ENCODE results near the gene TMEM39A.

Gene TMEM39A

DNA sequence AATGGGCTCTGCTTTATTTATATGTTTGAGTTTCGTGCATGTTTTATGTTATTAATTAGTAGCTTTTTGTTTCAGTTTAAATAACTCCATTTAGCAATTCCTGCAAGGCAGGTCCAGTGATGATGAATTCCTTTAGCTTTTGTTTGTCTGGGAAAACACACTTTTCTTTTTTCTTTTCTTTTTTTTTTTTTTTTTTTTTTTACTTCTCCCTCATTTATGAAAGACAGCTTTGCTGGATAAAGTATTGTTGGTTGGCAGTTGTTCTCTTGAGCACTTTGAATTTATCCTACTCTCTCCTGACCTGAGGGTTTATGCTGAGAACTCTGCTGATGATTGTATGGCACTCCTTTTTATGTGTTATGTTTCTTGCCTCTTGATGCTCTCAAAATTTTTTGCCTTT, 35.7 kb downstream of the TMEM39A start:
- Histone ChIP-seq H3K27ac (ENCODE audit: low read depth, low read length) (no peak overlapping the region), H3K4me3 (ENCODE audit: low read depth in 1 of 2, low read length in 2 of 2) (peak overlapping the region in 1 of 2 donors; percentile 11), H3K9me3 (ENCODE audit: control insufficient read depth in 1 of 2, low read length in 2 of 2) (peaks cover 26 to 46% of the 10 kb centered on the region in 2 donors), H3K4me1 (ENCODE audit: control insufficient read depth in 1 of 2, insufficient read depth in 2 of 2, low read length in 2 of 2) (no peaks in the 10 kb centered on the region), H3K36me3 (ENCODE audit: control insufficient read depth in 1 of 2, insufficient read depth in 2 of 2, low read length in 2 of 2) (peaks cover 25 to 39% of the 10 kb centered on the region in 2 donors), H3K9ac (ENCODE audit: low read depth in 1 of 2, low read length in 2 of 2) (no peak overlapping the region), H3K27me3 (ENCODE audit: control insufficient read depth in 1 of 2, insufficient read depth in 2 of 2, low read length in 2 of 2) (no peaks in the 10 kb centered on the region)

DNA sequence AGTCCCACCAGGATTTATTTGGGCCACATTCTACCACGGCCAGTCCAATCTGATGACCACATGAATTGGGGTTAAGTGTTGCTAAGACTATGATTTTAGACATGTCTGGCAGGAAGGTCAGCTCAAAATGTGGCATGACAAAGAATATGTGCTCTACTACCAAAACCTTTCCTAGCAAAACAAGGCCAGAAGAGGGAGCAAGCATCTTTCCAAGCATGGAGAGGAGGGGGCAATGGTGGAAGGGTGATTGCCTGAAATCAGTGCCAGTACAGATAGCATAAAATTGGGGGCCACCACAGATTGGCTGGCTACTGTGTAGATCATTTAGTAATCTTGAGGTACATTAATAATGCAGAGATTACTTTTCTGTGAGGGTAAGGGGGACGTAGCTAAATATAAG, 43.2 kb downstream of the TMEM39A start:
- Histone ChIP-seq H3K9ac (ENCODE audit: low read depth in 1 of 2, low read length in 2 of 2) (no peak overlapping the region), H3K27me3 (ENCODE audit: control insufficient read depth in 1 of 2, insufficient read depth in 2 of 2, low read length in 2 of 2) (no peaks in the 10 kb centered on the region), H3K9me3 (ENCODE audit: control insufficient read depth in 1 of 2, low read length in 2 of 2) (peaks cover 0 to 2% of the 10 kb centered on the region in 2 donors), H3K4me3 (ENCODE audit: low read depth in 1 of 2, low read length in 2 of 2) (no peak overlapping the region), H3K4me1 (ENCODE audit: control insufficient read depth in 1 of 2, insufficient read depth in 2 of 2, low read length in 2 of 2) (no peaks in the 10 kb centered on the region), H3K36me3 (ENCODE audit: control insufficient read depth in 1 of 2, insufficient read depth in 2 of 2, low read length in 2 of 2) (peaks cover 0 to 7% of the 10 kb centered on the region in 2 donors), H3K27ac (ENCODE audit: low read depth, low read length) (no peak overlapping the region)

DNA sequence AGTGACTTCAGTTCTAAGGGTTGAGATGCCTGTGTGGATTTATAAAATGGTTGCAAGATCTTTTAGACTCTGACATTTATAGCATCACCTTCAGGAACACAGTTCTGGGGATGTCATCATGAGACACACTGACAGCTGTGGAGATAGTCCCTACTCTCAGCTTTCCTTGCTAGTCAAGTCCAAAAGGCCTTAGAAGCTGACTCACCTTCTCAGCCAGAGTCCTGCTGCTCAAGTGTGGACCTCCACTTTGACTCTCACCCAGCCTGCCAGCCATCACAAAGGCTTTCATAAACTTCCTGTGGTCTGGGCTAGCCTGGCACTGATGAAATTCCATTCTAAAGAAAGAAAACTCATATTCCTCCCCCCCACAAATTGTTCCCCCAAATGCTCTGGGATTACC, 44.8 kb downstream of the TMEM39A start:
- no peak overlapping the region for H3K9ac ChIP-seq (ENCODE audit: low read depth in 1 of 2, low read length in 2 of 2)
- H3K36me3 ChIP-seq (ENCODE audit: control insufficient read depth in 1 of 2, insufficient read depth in 2 of 2, low read length in 2 of 2) = peaks cover 4 to 17% of the 10 kb centered on the region in 2 donors
- no peak overlapping the region for H3K27ac ChIP-seq (ENCODE audit: low read depth, low read length)
- no peak overlapping the region for H3K4me3 ChIP-seq (ENCODE audit: low read depth in 1 of 2, low read length in 2 of 2)
- no peaks in the 10 kb centered on the region for H3K9me3 ChIP-seq (ENCODE audit: control insufficient read depth in 1 of 2, low read length in 2 of 2)
- no peaks in the 10 kb centered on the region for H3K4me1 ChIP-seq (ENCODE audit: control insufficient read depth in 1 of 2, insufficient read depth in 2 of 2, low read length in 2 of 2)
- H3K27me3 ChIP-seq (ENCODE audit: control insufficient read depth in 1 of 2, insufficient read depth in 2 of 2, low read length in 2 of 2) = no peaks in the 10 kb centered on the region

DNA sequence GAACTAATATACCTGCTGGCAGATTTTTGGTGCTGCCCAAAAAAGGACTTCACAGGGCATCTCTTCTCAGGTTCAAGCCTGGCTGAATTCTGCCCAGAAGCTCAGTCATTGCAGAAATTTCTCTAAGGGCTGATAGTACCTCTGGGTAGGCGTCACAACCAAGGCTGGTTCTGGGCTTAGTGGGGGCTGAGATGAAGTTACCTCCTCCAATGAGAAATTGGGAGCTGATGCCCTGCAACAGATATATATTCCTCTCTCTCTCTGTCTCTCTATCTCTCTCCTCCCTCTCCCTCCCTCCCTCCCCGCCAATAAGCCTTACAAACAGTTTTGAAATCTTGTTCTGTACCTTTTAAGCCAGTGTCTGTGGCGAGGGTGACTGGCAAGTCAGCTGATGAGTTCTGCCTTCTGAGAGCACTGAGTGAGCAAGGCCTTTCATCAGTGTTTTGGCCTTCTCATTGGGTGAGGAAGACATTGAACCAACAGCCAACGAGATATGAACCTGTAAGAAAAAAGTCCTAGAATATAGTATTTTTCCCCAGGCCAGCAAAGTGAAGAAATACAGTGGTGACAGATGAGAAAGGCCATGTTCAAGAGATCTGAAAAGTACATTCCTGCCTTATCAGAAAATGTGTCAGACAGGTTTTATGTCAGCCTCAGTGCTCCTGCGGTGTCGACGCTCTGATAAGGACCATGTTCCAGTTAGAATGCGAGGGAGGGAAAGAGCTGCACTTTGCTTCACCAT, 45.5 kb downstream of the TMEM39A start:
- H3K9ac ChIP-seq (ENCODE audit: low read depth in 1 of 2, low read length in 2 of 2) = no peak overlapping the region
- H3K4me3 ChIP-seq (ENCODE audit: low read depth in 1 of 2, low read length in 2 of 2) = no peak overlapping the region
- no peaks in the 10 kb centered on the region for H3K9me3 ChIP-seq (ENCODE audit: control insufficient read depth in 1 of 2, low read length in 2 of 2)
- no peaks in the 10 kb centered on the region for H3K27me3 ChIP-seq (ENCODE audit: control insufficient read depth in 1 of 2, insufficient read depth in 2 of 2, low read length in 2 of 2)
- no peak overlapping the region for H3K27ac ChIP-seq (ENCODE audit: low read depth, low read length)
- H3K4me1 ChIP-seq (ENCODE audit: control insufficient read depth in 1 of 2, insufficient read depth in 2 of 2, low read length in 2 of 2) = no peaks in the 10 kb centered on the region
- H3K36me3 ChIP-seq (ENCODE audit: control insufficient read depth in 1 of 2, insufficient read depth in 2 of 2, low read length in 2 of 2) = peaks cover 4 to 17% of the 10 kb centered on the region in 2 donors

DNA sequence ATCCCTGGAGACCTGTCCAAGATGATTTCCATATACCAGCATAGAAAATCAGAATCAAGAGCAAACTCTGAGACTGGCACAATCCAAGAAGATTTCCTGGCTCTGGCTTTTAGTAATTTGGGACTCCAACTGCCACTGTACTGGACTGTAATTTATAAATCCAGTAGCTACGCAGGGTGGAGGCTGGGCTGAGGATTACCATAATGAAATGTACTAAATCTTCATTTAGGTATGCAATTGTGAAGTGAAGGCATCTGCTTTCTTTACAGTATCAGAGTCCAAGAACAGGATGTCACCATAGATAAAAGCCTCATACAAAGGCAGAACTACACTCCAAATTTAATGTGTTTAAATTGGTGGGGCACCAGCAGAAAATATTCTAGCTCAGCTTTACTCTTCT, 46.5 kb downstream of the TMEM39A start:
- H3K27me3 ChIP-seq (ENCODE audit: control insufficient read depth in 1 of 2, insufficient read depth in 2 of 2, low read length in 2 of 2) = no peaks in the 10 kb centered on the region
- H3K27ac ChIP-seq (ENCODE audit: low read depth, low read length) = no peak overlapping the region
- peaks cover 4 to 17% of the 10 kb centered on the region in 2 donors for H3K36me3 ChIP-seq (ENCODE audit: control insufficient read depth in 1 of 2, insufficient read depth in 2 of 2, low read length in 2 of 2)
- no peak overlapping the region for H3K4me3 ChIP-seq (ENCODE audit: low read depth in 1 of 2, low read length in 2 of 2)
- H3K4me1 ChIP-seq (ENCODE audit: control insufficient read depth in 1 of 2, insufficient read depth in 2 of 2, low read length in 2 of 2) = no peaks in the 10 kb centered on the region
- no peaks in the 10 kb centered on the region for H3K9me3 ChIP-seq (ENCODE audit: control insufficient read depth in 1 of 2, low read length in 2 of 2)
- H3K9ac ChIP-seq (ENCODE audit: low read depth in 1 of 2, low read length in 2 of 2) = no peak overlapping the region

DNA sequence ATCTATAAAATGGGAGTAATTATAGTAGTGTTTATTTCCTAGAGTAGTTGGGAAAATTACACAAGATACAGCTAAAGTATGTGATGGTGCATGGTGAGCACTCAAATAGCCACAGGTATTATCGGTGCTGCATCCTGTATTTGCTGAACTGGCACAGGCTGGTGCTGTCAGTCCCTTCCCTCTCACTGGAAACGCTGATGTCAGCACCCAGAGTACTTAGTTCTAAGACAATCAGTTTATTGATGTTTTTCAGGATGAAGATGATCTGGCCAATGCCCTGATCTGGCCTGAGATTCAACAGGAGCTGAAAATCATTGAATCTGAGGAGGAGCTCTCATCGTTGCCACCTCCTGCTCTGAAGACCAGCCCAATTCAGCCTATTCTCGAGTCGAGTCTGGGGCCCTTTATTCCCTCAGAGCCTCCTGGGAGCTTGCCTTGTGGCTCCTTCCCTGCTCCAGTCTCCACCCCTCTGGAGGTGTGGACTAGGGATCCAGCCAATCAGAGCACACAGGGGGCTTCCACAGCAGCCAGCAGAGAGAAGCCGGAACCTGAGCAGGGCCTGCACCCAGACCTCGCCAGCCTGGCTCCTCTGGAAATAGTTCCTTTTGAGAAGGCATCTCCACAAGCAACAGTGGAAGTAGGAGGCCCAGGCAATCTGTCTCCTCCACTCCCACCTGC, 49.7 kb downstream of the TMEM39A start:
- no peaks in the 10 kb centered on the region for H3K27me3 ChIP-seq (ENCODE audit: control insufficient read depth in 1 of 2, insufficient read depth in 2 of 2, low read length in 2 of 2)
- H3K27ac ChIP-seq (ENCODE audit: low read depth, low read length) = no peak overlapping the region
- no peaks in the 10 kb centered on the region for H3K4me1 ChIP-seq (ENCODE audit: control insufficient read depth in 1 of 2, insufficient read depth in 2 of 2, low read length in 2 of 2)
- H3K9me3 ChIP-seq (ENCODE audit: control insufficient read depth in 1 of 2, low read length in 2 of 2) = no peaks in the 10 kb centered on the region
- H3K9ac ChIP-seq (ENCODE audit: low read depth in 1 of 2, low read length in 2 of 2) = no peak overlapping the region
- no peak overlapping the region for H3K4me3 ChIP-seq (ENCODE audit: low read depth in 1 of 2, low read length in 2 of 2)
- peaks cover 4 to 26% of the 10 kb centered on the region in 2 donors for H3K36me3 ChIP-seq (ENCODE audit: control insufficient read depth in 1 of 2, insufficient read depth in 2 of 2, low read length in 2 of 2)

DNA sequence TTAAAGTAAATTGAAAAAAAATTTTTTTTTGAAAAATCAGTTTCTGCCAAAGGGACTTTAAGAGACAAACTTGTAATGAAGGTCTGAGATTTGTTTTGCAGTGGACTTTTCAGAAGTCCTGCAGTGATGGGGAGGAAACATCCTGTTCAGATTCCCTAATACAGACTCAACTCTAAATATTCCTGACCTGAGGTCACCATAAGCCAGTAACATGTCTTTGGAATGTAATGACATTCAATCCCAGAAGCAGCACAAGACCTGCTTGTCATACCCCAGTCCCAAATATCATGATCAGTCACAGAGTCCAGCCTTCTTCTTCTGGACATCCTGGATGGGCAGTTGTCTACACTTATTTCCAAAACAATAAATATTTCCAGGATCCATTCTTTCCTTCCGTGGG, 53.6 kb downstream of the TMEM39A start:
- H3K9me3 ChIP-seq (ENCODE audit: control insufficient read depth in 1 of 2, low read length in 2 of 2) = no peaks in the 10 kb centered on the region
- H3K27me3 ChIP-seq (ENCODE audit: control insufficient read depth in 1 of 2, insufficient read depth in 2 of 2, low read length in 2 of 2) = no peaks in the 10 kb centered on the region
- H3K36me3 ChIP-seq (ENCODE audit: control insufficient read depth in 1 of 2, insufficient read depth in 2 of 2, low read length in 2 of 2) = peaks cover 4 to 20% of the 10 kb centered on the region in 2 donors
- H3K4me3 ChIP-seq (ENCODE audit: low read depth in 1 of 2, low read length in 2 of 2) = no peak overlapping the region
- H3K27ac ChIP-seq (ENCODE audit: low read depth, low read length) = no peak overlapping the region
- H3K9ac ChIP-seq (ENCODE audit: low read depth in 1 of 2, low read length in 2 of 2) = no peak overlapping the region
- H3K4me1 ChIP-seq (ENCODE audit: control insufficient read depth in 1 of 2, insufficient read depth in 2 of 2, low read length in 2 of 2) = no peaks in the 10 kb centered on the region

DNA sequence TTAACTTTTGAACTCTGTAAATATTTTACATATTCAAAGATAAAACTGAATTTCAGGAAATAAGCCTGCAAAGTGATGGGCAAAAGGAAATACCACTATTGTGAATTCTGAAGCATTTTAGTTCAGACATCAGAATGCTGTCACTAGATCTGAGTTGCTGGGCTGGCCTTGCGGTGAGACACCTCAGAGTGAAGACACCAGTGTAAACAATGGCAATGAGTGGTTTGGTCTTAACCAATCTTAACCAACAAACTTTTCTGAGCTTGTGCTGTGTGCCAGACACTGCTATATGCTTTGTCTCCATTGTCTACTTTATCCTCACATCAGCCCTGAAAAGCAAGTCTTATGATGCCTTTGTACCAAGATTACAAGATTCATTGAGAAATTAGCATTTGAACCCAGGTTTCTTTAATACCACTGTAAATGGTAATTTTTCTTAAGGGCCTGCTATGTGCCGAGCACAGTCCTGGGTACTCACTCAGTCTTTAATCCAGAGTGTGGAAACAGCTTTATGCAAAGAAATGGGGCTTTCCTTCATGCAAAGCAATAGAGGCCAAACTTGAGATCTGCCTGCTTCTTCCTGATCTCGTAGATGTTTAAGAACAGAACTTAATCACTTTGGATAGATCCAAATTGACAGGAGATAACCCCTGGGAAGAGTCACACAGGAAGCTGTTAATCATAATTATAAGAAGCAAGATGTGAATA, 55.0 kb downstream of the TMEM39A start:
- no peak overlapping the region for H3K27ac ChIP-seq (ENCODE audit: low read depth, low read length)
- no peaks in the 10 kb centered on the region for H3K4me1 ChIP-seq (ENCODE audit: control insufficient read depth in 1 of 2, insufficient read depth in 2 of 2, low read length in 2 of 2)
- peaks cover 0 to 13% of the 10 kb centered on the region in 2 donors for H3K36me3 ChIP-seq (ENCODE audit: control insufficient read depth in 1 of 2, insufficient read depth in 2 of 2, low read length in 2 of 2)
- H3K9ac ChIP-seq (ENCODE audit: low read depth in 1 of 2, low read length in 2 of 2) = no peak overlapping the region
- H3K27me3 ChIP-seq (ENCODE audit: control insufficient read depth in 1 of 2, insufficient read depth in 2 of 2, low read length in 2 of 2) = no peaks in the 10 kb centered on the region
- H3K4me3 ChIP-seq (ENCODE audit: low read depth in 1 of 2, low read length in 2 of 2) = no peak overlapping the region
- no peaks in the 10 kb centered on the region for H3K9me3 ChIP-seq (ENCODE audit: control insufficient read depth in 1 of 2, low read length in 2 of 2)

DNA sequence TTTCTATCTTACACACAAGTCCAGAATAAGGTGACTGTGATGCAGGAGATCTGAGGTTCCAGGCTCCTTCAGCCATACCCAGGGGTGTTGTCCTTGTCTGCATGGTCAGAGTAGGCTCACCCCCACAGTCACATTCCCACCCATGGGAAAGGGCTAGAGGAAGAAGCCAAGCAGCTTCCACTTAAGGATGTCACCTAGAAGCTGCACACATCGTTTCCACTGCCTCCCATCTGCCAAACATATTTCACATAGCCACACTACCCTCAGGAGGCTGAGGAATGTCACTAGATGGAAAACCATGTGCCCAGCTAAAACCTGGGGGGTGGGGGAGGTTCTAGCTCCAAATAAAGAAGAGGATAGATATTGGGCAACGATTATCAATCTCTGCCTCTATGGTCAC, 58.1 kb downstream of the TMEM39A start:
- Histone ChIP-seq H3K9ac (ENCODE audit: low read depth in 1 of 2, low read length in 2 of 2) (no peak overlapping the region), H3K4me3 (ENCODE audit: low read depth in 1 of 2, low read length in 2 of 2) (no peak overlapping the region), H3K27me3 (ENCODE audit: control insufficient read depth in 1 of 2, insufficient read depth in 2 of 2, low read length in 2 of 2) (no peaks in the 10 kb centered on the region), H3K27ac (ENCODE audit: low read depth, low read length) (no peak overlapping the region), H3K9me3 (ENCODE audit: control insufficient read depth in 1 of 2, low read length in 2 of 2) (no peaks in the 10 kb centered on the region), H3K4me1 (ENCODE audit: control insufficient read depth in 1 of 2, insufficient read depth in 2 of 2, low read length in 2 of 2) (no peaks in the 10 kb centered on the region), H3K36me3 (ENCODE audit: control insufficient read depth in 1 of 2, insufficient read depth in 2 of 2, low read length in 2 of 2) (peaks cover 0 to 8% of the 10 kb centered on the region in 2 donors)

DNA sequence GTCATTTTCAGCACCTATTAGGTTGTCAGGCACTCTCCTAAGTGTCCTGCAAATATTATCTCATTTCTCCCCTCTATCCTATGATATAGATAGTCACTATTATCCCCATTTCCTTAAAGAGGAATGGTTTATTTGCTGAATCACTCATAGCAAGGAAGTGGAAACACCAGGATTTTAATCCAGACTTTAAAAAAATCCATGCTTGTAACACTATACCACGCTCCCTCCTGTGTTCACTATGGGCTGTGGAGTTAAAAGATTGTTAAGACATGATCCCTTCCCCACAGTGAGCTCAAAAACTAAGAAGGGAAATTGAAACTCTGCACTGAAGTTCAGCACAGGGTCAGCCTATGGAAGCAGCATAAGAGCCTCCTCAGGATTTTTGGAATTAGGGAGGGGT, 60.2 kb downstream of the TMEM39A start:
- no peak overlapping the region for H3K9ac ChIP-seq (ENCODE audit: low read depth in 1 of 2, low read length in 2 of 2)
- no peaks in the 10 kb centered on the region for H3K9me3 ChIP-seq (ENCODE audit: control insufficient read depth in 1 of 2, low read length in 2 of 2)
- H3K27ac ChIP-seq (ENCODE audit: low read depth, low read length) = no peak overlapping the region
- no peaks in the 10 kb centered on the region for H3K4me1 ChIP-seq (ENCODE audit: control insufficient read depth in 1 of 2, insufficient read depth in 2 of 2, low read length in 2 of 2)
- peaks cover 0 to 4% of the 10 kb centered on the region in 2 donors for H3K36me3 ChIP-seq (ENCODE audit: control insufficient read depth in 1 of 2, insufficient read depth in 2 of 2, low read length in 2 of 2)
- no peaks in the 10 kb centered on the region for H3K27me3 ChIP-seq (ENCODE audit: control insufficient read depth in 1 of 2, insufficient read depth in 2 of 2, low read length in 2 of 2)
- no peak overlapping the region for H3K4me3 ChIP-seq (ENCODE audit: low read depth in 1 of 2, low read length in 2 of 2)

Data from duodenal mucosa (tissue), 2 donors.